Measurements from ENCODE around the gene OR4C15.

OR4C15 gene

GRCh38 chr11:55554169-55554568 is at the start of gene OR4C15:
TSS of gene OR4C15 (plus strand) at chr11:55554469. CDS start at chr11:55554469, 0 bp downstream.
- H3K4me3 ChIP-seq (ENCODE audit: low read depth, low read length): no peak within 1 kb of the TSS
- no peak for DNase-seq (ENCODE audit: low read depth)

GRCh38 chr11:55571828-55572227 is 17.6 kb downstream of the OR4C15 start, which contains the start of gene OR4C16:
TSS of gene OR4C16 (plus strand) at chr11:55572128. CDS start at chr11:55572128, 0 bp downstream.
- no peak within 1 kb of the TSS for H3K4me3 ChIP-seq (ENCODE audit: low read depth, low read length)

GRCh38 chr11:55572548-55572947 is 18.3 kb downstream of the OR4C15 start:
- no peak overlapping the region for H3K4me3 ChIP-seq (ENCODE audit: low read depth, low read length)
- no peak for DNase-seq (ENCODE audit: low read depth)

More at GRCh38 chr11:55571828-55572227, 17.6 kb downstream of the OR4C15 start, which contains the start of gene OR4C16:
- DNase-seq (ENCODE audit: low read depth): no peak

Measured in skeletal muscle cell (primary cell).